Activated T-cell treated with anti-CD3 and anti-CD28 coated beads, Interleukin-2, amount 50 U/mL, for 1 hour (primary cell): ENCODE results near the gene RRN3.
"Not testable (repeated sequence)": the region's sequence is repeated elsewhere in the genome, so short reads cannot be mapped to it uniquely, and the experiment has no call there.

Experiments
- DNase-seq: peaks from one replicate; pipeline ENCODE4 v3.0.0-alpha.2; 2020

Gene RRN3

DNA sequence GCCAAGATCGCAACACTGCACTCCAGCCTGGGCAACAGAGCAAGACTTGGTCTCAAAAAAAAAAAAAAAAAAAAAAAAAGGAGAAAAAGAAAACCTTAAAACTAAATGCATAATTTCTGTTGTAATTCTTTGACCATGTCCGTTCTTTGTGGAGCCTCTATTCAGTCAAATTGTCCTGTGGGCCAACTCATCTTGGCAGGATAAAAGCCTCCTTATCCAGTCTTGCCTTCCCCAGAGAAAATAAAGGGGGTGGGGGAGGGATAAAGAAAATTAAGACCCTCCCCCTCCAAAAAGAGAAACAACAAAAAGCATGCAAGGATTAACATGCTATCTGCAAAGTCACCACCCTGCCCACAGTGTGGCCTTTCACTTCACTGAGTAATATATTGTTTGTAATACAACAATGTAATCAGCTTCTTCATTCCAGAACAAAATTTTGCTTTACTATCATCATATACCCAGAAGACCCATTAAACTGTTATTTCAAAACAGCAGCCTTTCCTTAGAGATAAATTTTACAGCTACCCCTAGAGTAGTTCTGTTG lies 5.4 kb upstream of the RRN3 start:
- DNase-seq: not testable (repeated sequence)

DNA sequence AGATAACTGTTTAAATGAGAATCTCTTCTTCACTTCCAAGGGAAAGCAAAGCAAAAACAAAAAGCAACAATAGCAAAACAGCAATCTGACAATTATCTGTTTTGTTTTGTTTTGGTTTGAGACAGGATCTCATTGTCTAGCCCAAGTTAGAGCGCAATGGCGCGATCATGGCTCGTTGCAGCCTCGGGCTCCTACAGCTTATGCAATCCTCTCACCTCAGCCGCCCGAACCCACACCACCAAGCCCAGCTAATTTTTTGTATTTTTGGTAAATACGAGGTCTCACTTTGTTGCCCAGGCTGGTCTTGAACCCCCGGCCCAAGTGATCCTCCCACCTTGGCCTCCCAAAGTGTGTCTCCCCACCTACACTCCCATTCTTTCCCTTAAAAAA lies 2.5 kb upstream of the RRN3 start:
- DNase-seq: not testable (repeated sequence)

DNA sequence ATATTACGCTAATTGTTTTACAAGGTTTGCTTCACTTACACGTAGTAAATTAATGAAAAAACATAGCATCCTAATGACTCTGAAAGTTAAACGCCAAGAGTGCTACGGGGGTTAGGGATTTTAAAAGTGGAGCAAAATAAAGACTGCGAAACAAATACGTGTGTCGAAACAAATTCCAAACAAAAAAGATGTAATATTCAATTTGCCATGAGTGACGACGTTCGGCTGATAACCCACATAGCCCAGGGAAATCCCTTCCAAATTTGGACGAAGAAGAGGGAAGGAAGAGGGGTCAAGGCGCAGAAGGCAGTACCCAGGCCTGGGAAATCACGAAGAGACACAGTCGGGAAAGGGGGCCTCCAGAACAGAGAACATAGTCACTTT lies 509 bp downstream of the RRN3 start:
- not testable (repeated sequence) for DNase-seq

DNA sequence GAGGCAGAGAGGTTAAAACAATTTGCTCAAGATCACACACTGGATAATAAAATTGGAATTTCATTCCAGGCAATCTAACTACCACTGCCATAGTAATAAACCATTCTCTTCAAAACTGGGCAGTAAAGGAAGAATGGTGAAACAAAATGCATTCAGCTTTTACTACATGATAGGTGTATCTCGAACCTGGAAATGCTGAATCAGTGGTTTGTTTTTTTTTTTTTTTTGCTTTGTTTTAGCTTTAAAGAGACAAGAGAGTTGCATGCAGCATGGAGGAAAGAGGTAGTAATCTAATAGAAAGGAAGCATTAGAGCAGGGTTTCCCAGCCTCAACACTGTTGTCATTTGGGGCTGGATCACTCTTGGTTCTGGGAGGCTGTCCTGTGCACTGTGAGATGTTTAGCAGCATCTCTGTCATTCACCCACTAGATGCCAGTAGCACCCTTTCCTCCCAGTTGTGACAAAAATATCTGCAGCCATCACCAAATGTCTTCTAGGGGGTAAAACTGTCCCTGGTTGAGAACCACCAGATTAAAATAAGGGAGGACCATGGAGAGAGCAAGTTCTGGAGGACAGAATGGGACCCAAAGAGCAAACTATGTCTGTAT lies 3.3 kb downstream of the RRN3 start:
- not testable (repeated sequence) for DNase-seq

DNA sequence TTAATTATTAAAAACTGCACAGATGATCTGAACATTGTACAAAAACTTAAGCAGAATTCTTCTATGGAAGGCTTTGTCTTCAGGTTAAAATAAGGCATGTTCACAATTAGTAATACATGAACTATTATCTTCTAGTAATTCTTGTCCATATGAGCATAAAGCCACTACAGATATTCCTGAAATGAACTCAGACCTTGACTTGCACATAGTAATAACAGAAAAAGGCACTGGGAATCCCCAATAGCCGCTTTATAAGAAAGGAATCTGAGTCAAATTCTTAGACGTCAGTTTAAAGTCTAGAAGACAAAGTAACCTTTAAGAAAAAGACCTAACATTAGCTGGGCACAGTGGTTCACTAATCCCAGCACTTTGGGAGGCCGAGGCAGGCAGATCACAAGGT lies 11.3 kb downstream of the RRN3 start:
- not testable (repeated sequence) for DNase-seq

DNA sequence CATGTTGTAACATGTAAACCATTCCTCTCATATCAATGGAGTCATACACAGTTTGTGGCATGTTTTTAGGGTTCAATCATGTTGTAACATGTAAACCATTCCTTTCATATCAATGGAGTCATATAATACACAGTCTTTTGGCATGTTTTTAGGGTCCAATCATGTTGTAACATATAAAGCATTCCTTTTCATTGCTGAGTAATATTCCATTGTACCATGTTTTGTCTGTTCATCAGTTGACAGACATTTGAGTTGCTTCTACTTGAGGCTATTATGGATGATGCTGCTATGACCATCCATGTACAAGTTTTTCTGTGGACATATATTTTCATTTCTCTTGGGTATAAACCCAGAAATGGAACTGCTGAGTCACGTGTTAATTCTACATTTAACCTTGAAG lies 13.2 kb downstream of the RRN3 start:
- DNase-seq: not testable (repeated sequence)

DNA sequence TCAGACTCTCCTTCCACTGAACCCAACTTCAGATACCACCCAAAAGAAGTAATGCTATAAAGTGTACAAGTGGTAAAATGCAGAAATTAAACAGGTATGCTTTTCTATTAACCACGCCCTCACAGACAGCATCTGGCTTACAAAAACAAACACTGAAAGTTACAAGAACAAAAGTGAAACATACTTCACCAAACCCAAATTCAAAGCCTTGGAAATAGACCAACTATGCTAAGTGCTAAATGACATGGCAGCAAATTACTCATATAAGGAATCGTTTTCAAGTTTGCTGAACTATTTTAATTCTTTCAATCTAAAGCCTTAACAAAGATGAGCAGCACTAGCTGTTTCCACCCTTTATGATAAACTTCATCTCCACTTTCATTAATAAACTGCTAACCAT lies 17.9 kb downstream of the RRN3 start:
- not testable (repeated sequence) for DNase-seq

DNA sequence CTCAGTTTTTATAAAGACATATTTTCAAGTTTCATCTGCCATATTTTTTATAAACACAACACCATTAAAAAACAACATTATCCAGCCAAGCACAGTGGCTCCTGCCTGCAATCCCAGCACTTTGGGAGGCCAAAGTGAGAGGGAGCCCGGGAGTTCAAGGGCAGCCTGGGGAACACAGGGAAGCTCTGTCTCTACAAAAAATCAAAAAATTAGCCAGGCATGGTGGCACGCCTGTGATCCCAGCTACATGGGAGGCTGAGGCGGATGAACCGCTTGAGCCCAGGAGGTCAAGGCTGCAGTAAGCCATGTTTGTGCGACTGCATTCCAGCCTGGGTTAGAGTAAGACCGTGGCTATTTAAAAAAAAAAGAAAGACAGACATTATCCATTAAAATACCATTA lies 21.0 kb downstream of the RRN3 start:
- DNase-seq: no peak

DNA sequence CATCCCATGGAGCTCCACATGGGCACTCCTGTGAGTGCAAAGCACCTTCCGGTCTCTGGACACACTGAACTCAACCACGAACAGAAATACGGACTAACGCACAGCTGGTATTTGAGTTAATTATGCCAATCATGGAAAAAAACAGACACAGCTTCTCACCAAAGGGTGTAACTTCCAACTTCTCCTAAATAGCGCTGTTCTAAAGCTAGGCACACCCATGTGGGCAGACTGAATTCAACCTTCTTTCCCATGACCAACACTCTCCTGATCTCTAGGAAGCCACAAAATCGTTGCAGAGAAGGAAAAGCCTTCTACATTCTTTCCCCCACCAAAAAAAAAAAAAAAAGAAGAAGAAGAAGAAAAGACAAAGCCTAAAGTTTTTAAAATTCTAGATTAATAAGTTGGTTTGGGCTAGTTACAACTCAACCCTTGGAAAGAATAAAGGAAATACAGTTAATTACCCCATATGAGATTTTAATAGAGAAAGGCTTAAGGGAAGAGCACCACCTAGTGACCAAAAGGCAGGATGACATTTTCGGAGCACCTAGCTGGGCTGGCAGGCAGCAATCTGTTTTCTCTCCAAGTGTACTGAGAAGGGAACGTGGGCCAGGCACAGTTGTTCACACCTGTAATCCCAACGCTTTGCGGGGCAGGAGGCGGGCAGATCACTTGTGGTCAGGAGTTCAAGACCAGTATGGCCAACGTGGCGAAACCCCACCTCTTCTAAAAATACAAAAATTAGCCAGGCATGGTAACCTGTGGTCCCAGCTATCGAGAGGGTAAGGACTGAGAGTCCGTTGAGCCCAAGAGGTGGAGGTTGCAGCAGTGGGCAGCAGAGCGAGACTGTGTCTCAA lies 21.9 kb downstream of the RRN3 start:
- DNase-seq: not testable (repeated sequence)

DNA sequence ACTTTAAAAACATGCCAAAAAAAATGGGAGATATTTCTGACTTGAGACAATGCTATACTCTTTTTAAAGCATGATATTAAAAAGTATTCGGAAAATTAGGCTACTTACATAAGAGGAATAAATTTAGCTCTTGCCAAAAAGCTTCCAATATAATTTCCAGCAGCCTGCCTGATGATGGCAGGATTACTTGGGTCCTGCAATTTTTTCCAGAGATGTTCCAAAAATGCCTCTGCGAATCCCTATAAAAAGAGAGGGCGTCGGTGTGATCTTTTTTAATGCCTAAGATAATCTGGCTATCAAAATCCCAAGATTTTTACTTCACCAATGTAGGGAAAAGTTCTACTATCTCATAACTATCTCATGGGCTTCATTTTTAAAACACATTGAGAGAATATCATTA lies 23.1 kb downstream of the RRN3 start:
- not testable (repeated sequence) for DNase-seq

DNA sequence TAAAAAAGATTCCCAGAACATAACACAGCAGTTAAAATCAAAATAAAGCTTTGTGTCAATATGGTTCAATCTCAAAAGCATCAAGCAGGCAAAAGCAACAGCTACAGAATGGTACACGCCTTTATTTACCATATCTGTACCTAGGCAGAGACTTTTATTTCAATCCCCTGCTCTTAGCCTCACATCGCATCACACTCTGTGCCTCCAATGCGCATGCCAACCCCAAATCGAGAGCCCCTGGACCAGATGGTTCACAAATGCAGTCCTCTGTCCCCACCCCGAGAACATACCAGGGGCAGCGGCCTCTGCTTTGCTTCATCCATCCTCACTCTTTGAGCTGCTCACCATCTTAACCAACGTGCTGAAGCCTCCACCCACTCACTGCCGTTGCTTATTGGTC lies 27.4 kb downstream of the RRN3 start:
- not testable (repeated sequence) for DNase-seq

DNA sequence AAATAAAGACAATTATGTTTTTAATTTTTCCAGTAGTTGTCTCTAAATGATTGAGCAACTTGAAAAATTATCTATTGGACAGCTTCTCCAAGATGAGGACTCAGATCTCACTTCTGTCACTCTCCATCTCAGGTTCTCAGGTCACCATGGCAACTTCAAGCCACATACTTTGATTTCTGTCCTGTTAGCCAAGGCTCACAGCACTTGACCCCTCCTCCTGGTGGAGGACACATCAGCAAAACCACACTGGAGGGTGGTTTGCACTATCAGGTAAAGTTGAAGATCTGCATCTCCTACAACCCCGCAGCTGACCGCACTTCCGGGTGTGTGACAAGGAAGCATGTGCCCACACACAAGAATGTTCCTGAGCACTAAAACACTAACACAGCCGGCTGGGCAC lies 28.1 kb downstream of the RRN3 start:
- DNase-seq: not testable (repeated sequence)

DNA sequence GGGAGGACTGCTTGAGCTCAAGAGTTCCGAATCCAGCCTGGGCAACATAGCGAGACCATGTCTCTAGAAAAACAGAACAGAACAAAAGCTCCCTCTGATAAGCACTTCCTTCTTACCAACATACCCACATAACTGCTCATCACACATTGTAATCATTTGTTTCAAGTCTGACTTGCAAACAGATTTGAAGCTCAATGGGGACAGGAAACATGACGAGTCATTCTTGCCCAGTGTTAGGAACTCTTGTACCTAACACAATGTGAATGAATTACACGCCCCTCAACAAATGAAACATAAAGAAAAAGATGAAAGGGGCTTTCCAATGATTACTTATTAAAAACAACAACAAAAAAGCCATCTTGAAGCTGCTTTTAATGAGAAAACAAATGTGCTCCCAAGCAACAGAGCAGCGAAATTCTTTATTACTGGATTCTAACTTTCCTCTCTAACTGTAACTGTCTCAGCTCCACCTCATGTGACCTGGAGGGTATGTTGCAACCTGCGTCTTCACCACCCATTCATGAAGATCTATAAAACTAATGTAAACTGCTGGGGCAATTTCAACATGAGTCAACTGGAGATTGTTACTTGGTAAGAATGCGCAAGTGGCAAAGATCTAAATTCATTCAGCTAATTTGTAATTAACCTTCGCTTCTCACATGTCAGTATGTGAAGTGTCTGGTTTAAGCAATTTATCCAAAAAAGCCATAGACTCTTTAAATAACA lies 31.8 kb downstream of the RRN3 start:
- DNase-seq: not testable (repeated sequence)

DNA sequence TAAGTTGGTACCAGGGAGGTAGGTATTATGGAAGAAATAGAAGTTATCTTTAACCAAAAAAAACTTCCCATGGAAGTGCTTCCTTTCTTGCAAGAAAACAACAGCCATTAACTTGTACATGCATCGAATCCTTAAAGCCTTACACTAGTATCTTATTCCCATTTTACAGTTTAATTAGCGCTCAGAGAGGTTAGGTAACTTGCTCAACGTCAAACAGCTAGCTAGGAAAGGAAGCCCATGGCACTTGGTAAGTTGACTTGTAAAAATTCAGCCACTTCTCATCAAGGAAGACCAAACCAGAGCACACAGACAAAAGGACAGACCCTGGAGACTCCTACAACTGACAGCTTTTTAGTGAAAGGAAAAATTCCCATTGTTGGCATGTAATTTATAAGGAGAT lies 34.7 kb downstream of the RRN3 start:
- DNase-seq: no peak

DNA sequence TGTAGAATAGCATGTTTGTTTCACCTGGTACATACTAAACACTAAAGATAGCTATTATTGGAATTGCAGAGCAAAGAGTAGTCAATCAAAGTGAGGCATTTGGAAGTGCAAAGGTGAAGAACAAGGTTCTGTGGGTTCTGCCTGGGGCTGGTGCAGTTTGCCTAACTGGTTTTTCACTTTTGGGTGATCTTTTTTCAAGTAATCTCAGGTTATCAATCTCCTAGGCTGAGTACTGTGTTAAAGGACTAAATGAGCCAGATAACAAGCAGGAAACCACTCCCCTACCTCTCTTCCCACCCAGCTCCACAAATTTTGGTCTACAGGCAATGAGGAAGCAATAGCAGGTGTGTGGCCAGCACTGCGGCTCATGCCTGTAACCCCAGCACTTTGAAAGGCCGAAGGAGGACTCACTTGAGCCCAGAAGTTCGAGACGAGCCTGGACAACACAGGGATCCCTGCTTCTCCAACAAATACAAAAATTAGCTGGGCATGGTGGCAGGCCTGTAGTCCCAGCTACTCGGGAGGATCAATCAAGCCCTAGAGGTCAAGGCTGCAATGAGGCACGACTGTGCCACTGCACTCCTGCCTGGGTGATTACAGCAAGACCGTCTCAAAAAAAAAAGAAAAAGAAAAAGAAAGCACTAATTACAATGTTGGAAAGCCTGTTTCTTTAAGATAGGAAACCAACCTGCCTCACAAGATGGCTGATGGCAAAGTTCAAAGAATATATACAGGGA lies 36.2 kb downstream of the RRN3 start:
- no peak for DNase-seq

DNA sequence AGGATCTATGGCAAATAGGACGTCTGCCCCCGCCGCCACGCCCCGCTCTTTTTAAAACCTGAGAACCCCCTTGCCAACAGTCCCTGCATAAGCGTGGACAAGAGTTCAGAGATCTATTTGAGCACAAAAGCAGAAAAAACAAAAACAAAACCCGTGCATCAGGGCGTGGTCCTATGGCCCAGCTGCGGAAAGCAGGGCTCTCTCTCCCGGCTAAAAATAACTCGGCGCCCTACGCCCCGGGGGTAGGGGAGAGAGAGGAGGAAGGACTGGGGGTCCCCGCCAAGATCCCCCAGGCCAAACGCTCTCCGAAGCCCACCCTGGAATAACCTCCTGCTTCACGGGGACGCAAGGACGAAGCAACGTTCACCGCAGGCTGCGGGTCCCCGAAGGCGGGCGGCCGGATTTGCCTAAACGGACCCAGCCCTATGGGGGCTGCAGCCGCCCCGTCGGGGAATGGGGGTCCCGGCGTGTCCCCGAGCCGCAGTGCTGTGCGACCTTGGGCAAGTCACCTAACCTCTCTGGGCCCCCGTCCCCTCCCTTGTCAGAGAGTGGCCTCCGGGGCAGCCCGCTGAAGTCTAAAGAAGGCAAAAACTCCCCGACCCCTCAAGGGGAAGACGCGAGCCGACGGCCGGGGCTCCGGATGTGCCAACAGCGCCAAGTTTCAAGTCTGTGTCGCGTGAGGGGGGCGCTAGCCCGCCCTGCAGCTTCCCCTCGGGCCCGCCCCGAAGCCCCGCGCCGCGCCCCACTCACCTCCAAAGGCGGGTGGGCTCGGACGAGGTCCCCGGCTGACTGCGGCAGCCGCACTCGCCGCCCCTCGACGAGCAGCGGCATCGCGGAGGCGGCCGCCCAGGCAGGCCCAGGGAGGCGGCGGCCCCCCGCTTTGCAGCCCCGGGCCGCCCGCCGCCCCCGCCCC lies 38.7 kb downstream of the RRN3 start:
- DNase-seq: no peak

DNA sequence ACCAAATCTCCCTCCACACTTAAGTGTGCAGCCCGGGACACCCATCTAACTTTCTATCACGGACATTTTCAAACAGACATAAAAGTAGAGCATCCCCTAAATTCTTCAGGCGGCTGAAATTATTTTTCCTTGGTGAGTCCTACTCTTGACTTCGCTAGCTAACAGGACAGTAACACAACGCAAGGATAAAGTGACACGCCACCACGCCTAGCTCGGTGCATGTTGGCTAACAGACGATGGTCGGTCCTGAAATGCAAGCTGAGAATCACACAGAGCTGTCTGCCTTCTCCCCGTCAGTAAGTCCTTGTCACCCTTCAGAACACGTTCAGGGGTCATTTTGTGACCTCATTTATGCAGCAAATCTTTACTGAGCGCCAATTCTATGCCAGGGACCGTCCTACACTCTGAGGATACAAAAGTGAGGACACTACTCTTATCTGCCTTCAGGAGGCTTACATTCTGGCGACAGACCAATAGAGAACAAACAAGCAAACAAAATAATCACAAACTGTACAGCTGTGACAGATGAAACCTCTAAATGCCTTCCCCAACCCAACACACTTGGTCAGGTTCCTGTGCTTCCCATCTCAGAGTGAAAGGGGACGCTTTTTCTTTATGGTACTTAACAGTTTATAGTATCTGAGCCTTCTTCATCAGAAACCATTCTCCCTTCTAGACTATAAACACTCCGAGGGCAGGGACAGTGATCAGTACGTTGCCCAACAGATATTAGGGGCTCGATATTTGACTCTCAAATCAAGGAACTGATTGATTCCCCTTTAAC lies 39.5 kb downstream of the RRN3 start:
- no peak for DNase-seq

DNA sequence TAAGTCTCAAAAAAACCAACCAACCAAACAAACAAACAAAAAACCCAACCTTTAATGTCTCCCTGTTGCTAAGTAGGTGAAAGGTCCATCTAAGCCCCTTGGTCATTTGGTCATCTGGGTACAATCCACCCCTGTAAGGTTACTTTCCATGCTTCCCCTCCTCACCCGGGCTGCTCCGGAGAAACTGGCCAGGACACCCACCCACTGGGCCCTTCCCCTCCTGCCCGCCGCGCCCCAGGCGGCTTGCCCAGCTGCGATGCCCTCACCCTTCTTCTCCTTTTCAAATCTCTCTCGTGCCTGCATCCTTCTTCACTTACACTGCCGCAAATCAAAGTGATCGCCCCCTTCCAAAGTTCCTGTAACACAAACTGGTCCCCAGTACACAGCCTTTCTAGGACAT lies 40.2 kb downstream of the RRN3 start:
- DNase-seq: no peak

DNA sequence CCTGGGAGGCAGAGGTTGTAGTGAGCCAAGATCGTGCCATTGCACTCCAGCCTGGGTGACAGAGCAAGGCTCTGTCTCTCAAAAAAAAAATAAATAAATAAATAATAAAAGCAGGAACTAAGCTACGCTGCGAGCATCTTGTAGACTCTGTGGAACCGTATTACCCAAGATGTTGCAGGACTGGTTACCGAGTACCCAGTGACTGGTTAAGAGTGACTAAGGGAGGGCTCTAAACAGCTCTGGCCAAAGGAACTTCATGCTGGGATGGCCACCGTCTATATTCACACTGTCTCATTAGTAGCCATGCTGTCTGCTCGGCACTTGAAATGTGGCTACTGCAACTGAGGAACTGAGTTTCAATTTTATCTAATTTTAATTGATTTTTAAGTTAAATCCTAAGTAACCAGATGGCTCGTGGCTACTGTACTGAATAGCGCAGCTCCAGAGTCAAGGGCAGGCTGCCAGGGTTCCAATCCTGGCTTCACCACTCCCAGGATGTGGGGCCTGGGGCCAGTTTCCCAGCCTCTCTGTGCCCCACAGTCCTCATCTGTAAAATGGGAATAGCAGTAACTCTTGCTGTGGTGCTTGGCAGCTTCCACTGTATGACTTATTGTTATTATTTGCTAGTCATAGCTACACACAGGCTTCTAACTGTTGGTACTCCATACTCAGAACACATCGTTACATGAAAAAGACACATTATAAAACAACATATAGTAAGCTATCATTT lies 41.2 kb downstream of the RRN3 start:
- DNase-seq: no peak

DNA sequence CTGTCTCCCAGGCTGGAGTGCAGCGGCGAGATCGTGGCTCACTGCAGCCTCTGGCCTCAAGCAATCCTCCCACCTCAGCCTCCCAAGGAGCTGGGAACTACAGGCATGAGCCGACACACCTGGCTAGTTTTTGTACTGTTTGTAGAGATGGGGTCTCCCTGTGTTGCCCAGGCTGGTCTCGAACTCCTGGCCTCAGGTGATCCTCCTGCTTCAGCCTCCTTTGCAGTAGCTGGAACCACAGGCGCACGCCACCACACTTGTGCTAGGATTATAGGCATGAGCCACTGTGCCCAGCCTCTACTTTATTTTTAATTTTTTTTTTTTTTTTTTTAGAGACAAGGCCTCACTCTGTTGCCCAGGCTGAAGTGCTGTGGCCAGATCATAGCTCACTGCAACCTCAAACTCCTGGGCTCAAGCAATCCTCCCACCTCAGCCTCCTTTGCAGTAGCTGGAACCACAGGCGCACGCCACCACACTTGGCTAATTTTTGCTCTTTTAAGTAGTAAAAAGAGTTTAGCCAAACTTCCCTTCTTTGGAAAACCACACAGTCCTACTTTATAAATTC lies 42.6 kb downstream of the RRN3 start:
- DNase-seq: no peak
